ENCODE measurements around the gene BDH2. TPM values are rescaled to one million over a fixed set of nuclear protein-coding genes. Genes with fewer than 3 reads are reported as not detected.

BDH2 gene
- total RNA-seq, 2 experiments from 2014 or later: 26.3 to 28.2 TPM

DNA sequence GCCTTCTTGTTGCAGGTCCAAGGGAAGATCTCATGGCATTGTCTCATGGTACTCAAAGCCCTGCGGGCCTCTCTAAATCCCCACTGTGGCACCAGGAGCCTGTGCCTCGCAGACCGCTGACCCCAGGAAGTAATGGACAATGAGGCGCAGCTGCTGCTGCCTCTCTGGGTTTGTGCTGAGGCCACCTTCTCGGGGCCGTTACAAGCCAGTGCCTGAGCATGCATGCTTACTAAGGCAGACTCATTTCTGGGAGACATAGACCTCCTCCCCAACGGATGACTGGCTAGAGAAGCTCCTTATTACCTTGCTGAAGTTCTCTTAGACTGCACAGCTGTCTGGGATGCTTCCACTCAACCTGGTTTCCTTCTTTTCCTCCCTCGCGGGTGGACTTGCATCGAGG is 1.3 kb downstream of the BDH2 start:
- no TSS peak for BruUV-seq (replicated peaks)
- no peaks in the 10 kb centered on the region for H3K9me3 ChIP-seq (ENCODE audit: low read length)
- H2AFZ ChIP-seq (ENCODE audit: low read length): no peak overlapping the region
- H3K36me3 ChIP-seq (ENCODE audit: insufficient read depth, low read length): no peaks in the 10 kb centered on the region
- no peaks in the 10 kb centered on the region for H3K79me2 ChIP-seq (ENCODE audit: insufficient read depth, low read depth, low read length)
- intact Hi-C loops (cut with micrococcal nuclease; ENCODE audit: unreplicated experiment): loop anchor here (5.0 kb wide), 3 partner anchors 271 to 751 kb away; partner anchors contain the start of genes NFKB1, SLC39A8 and UBE2D3
- CTCF ChIA-PET (ENCODE audit: unreplicated experiment): no interaction called here
- TF ChIP-seq, protein P1, sequence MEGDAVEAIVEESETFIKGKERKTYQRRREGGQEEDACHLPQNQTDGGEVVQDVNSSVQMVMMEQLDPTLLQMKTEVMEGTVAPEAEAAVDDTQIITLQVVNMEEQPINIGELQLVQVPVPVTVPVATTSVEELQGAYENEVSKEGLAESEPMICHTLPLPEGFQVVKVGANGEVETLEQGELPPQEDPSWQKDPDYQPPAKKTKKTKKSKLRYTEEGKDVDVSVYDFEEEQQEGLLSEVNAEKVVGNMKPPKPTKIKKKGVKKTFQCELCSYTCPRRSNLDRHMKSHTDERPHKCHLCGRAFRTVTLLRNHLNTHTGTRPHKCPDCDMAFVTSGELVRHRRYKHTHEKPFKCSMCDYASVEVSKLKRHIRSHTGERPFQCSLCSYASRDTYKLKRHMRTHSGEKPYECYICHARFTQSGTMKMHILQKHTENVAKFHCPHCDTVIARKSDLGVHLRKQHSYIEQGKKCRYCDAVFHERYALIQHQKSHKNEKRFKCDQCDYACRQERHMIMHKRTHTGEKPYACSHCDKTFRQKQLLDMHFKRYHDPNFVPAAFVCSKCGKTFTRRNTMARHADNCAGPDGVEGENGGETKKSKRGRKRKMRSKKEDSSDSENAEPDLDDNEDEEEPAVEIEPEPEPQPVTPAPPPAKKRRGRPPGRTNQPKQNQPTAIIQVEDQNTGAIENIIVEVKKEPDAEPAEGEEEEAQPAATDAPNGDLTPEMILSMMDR (conservative IDR thresholded peaks at IDR 0.05; ENCODE audit: low read length): no peak
- TF ChIP-seq EZH2phosphoT487 (IDR thresholded peaks at IDR 0.05; ENCODE audit: borderline replicate concordance, low read depth, low read length): no peak
- H4K20me1 ChIP-seq (ENCODE audit: insufficient read depth, low read length): no peaks in the 10 kb centered on the region
- H3K4me1 ChIP-seq (ENCODE audit: insufficient read depth, low read length, poor library complexity, severe bottlenecking): peaks cover 8% of the 10 kb centered on the region
- no peak overlapping the region for H3K27ac ChIP-seq (ENCODE audit: low read depth, low read length, poor library complexity, severe bottlenecking)
- H3K4me3 ChIP-seq (ENCODE audit: low read depth, low read length, poor library complexity, severe bottlenecking): no peak overlapping the region
- H3K9me2 ChIP-seq (ENCODE audit: insufficient read depth, low read length): no peaks in the 10 kb centered on the region
- no peak for DNase-seq (ENCODE audit: low spot score)
- POLR2A ChIA-PET: interaction anchor here (0.9 to 1.9 kb wide), 3 partner anchors 10 to 22 kb away, joined by 4 to 6 read pairs (median 5); partner anchors contain the start of gene SLC9B2
- H3K4me2 ChIP-seq (ENCODE audit: low read length): peak overlapping the region; percentile 88

DNA sequence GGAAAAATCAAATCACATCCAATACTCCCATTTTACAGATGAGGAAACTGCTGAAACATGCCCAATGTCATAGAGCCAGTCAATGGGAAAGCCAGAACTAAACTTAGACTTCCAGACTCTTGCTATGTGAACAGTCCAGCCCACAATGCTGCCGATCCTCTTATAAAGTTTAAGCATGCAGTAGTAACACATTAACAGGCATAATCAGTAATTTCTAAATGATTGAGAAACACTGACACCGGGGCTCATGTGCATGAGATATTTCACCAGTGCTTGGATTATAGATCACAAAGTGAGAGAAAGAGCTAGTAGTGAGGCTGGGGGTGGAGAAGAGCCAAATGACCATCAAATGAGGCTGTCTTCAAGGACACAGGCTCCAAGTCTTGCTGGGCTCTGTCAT is 2.5 kb downstream of the BDH2 start:
- TF ChIP-seq, protein P1 (conservative IDR thresholded peaks at IDR 0.05; ENCODE audit: low read length): no peak
- no peak for TF ChIP-seq EZH2phosphoT487 (IDR thresholded peaks at IDR 0.05; ENCODE audit: borderline replicate concordance, low read depth, low read length)
- H3K4me1 ChIP-seq (ENCODE audit: insufficient read depth, low read length, poor library complexity, severe bottlenecking): peaks cover 18% of the 10 kb centered on the region
- no peaks in the 10 kb centered on the region for H3K9me2 ChIP-seq (ENCODE audit: insufficient read depth, low read length)
- intact Hi-C loops (cut with micrococcal nuclease; ENCODE audit: unreplicated experiment): loop anchor here (5.0 kb wide), 3 partner anchors 270 to 750 kb away; partner anchors contain the start of genes NFKB1, SLC39A8 and UBE2D3
- ChIA-PET CTCF (ENCODE audit: unreplicated experiment) (no interaction called here), POLR2A (no interaction called here)
- H3K27ac ChIP-seq (ENCODE audit: low read depth, low read length, poor library complexity, severe bottlenecking): no peak overlapping the region
- no TSS peak for BruUV-seq (replicated peaks)
- H3K4me2 ChIP-seq (ENCODE audit: low read length): no peak overlapping the region
- no peaks in the 10 kb centered on the region for H4K20me1 ChIP-seq (ENCODE audit: insufficient read depth, low read length)
- DNase-seq (ENCODE audit: low spot score): no peak
- no peaks in the 10 kb centered on the region for H3K36me3 ChIP-seq (ENCODE audit: insufficient read depth, low read length)
- H3K4me3 ChIP-seq (ENCODE audit: low read depth, low read length, poor library complexity, severe bottlenecking): no peak overlapping the region
- no peaks in the 10 kb centered on the region for H3K9me3 ChIP-seq (ENCODE audit: low read length)
- no peaks in the 10 kb centered on the region for H3K79me2 ChIP-seq (ENCODE audit: insufficient read depth, low read depth, low read length)
- H2AFZ ChIP-seq (ENCODE audit: low read length): no peak overlapping the region

DNA sequence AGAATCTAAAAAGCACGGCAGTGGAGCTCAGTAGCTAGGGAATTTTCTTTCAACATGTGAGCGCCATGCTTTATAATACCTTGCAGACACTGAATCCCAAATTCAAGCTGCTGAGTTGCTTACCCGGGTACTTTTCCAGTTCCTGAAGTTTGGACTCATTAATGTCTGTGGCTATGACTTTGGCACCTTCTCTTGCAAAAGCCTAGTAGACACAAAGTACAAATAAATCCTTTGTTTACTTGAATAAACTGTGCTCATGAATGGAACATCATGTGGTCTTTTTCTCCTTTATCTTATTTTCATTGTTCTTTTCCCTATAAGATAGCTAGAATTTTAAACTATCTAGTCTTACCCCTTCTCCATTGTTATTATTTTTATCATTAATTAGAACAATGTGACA is 4.6 kb downstream of the BDH2 start:
- no peak for DNase-seq (ENCODE audit: low spot score)
- H3K79me2 ChIP-seq (ENCODE audit: insufficient read depth, low read depth, low read length): no peaks in the 10 kb centered on the region
- H3K4me2 ChIP-seq (ENCODE audit: low read length): no peak overlapping the region
- no peak overlapping the region for H3K27ac ChIP-seq (ENCODE audit: low read depth, low read length, poor library complexity, severe bottlenecking)
- no TSS peak for BruUV-seq (replicated peaks)
- POLR2A ChIA-PET: interaction anchor here (0.8 to 2.3 kb wide), 6 partner anchors 13 to 51 kb away, joined by 3 to 9 read pairs (median 4); partner anchors contain the start of gene SLC9B2
- intact Hi-C loops (cut with micrococcal nuclease; ENCODE audit: unreplicated experiment): loop anchor here (5.0 kb wide), 3 partner anchors 268 to 748 kb away; partner anchors contain the start of genes NFKB1, SLC39A8 and UBE2D3
- CTCF ChIA-PET (ENCODE audit: unreplicated experiment): interaction anchor here (1.3 kb wide), 1 partner anchor 15 kb away, joined by 3 read pairs; no protein-coding TSS in a partner anchor
- H3K4me3 ChIP-seq (ENCODE audit: low read depth, low read length, poor library complexity, severe bottlenecking): no peak overlapping the region
- H4K20me1 ChIP-seq (ENCODE audit: insufficient read depth, low read length): no peaks in the 10 kb centered on the region
- H3K36me3 ChIP-seq (ENCODE audit: insufficient read depth, low read length): no peaks in the 10 kb centered on the region
- H3K9me2 ChIP-seq (ENCODE audit: insufficient read depth, low read length): no peaks in the 10 kb centered on the region
- H3K9me3 ChIP-seq (ENCODE audit: low read length): no peaks in the 10 kb centered on the region
- TF ChIP-seq, protein P1 (conservative IDR thresholded peaks at IDR 0.05; ENCODE audit: low read length): no peak
- no peak overlapping the region for H2AFZ ChIP-seq (ENCODE audit: low read length)
- H3K4me1 ChIP-seq (ENCODE audit: insufficient read depth, low read length, poor library complexity, severe bottlenecking): peaks cover 27% of the 10 kb centered on the region
